Eye (tissue), 1 donor: ENCODE measurements around the gene ADAMTS6.

Experiments
- DNase-seq: peaks from one replicate; pipeline ENCODE4 v3.0.0-alpha.2; 2015

The ADAMTS6 gene

DNA sequence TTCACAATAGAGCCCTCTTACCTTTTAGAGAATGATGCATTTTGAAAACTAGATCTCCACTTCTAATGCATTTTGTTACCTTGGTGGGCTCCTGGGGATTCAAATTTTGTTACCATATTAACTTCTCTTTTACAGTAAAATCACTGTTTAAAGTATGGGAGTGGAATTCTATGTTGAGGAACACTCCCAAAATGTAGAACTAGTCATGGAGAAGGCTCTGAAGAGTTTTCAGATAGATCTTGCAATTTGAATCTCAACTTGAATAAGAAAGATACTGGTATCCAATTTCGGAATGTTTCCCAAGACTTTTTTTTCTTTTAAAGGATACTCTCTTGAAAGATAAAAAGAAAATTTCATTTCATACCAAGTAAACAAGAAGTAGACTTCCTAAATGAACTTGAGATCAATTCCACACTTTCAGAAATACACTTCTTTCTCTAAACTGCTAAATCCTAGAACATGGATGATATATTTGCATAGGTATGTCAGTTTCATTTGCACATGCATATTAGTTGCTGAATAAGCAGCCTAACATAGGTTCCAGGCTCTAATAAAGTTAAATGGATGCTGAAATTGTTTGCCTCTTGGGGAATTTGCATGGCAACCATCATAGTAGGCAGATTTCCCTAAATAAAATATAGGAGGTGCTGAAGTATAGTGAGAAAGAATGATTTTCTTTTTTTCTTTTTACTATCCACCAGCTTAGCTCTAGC, 205.4 kb downstream of the ADAMTS6 start:
- DNase-seq, result no peak

DNA sequence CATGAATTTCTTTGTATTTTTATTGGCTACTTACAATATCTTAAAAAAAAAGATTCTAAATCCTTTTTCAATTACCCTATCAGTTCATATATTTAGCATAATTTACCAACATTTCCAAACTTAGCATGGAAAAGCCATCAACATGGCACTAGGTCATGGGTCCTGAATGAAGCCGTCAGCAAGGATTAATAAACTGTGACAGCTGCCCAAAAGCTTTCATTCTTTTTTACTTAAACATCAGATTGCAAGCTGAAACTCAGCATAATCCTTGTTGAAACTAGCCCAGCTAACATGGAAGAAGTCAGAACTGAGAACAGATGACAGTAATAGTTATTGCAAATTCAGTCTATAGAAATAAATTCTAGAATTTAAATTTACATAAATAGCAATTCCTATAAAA, 209.8 kb downstream of the ADAMTS6 start:
- DNase-seq, result peak; percentile 13

GRCh38 chr5:65268525-65268924, 213.2 kb downstream of the ADAMTS6 start:
- DNase-seq, result peak; percentile 74

DNA sequence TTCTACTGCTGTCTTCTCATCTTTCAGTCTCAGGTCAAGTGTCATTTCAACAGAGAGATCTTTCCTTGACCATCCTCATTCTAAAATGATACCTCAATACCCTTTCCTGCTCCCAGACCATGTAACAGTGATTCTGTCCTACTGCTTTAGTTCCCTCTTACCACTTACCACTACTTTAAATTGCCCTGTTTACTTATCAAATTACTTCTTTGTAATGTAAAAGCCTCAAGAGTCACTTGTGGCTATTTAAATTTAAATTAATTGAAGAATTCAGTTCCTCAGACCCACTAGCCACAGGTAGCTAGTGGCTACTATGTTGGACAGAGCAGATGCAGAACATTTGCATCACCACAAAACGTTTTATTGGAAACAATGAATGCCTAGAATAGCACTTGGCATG, 217.3 kb downstream of the ADAMTS6 start:
- DNase-seq, result no peak

DNA sequence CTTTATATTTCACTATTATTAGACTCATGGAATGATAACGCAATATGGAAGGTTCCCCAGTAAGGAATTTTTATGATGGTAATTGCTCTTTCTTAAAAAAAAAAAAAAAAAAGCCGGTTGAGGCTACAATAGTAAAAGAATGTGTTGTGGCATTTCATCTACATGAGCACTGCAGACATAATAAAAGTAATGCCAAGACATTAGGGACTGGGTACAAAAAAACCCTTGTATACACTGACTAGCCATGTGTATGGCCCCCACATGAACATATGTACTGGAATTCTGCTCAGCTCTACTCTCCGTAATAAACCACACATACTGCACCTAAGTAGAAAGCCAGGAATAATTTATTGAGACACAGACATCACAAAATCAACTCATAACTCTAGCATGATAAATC, 218.4 kb downstream of the ADAMTS6 start:
- peak; percentile 24 for DNase-seq

- peak; percentile 85 for DNase-seq
Measured at GRCh38 chr5:65262649-65263059, 219.1 kb downstream of the ADAMTS6 start.

GRCh38 chr5:65262096-65262495, 219.6 kb downstream of the ADAMTS6 start:
- DNase-seq, result peak; percentile 92

DNA sequence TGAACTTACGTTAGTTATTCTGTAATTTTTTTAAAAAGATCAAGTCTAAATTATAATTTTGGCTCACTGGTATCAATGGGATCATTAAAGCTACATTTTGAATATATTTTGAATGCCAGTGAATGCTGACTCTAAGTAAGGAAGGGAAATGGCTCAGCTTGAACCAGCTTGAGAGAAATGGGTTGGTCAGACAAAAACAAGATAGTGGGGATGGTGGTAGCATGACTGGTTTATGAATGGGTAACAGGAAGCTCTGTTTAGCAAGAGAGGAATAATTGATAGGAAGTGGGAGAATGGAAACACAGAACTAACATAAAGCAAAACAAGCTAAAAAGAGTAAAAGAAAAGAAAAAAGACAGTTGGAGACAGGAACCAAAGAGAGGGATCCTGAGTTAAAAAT, 220.2 kb downstream of the ADAMTS6 start:
- peak; percentile 29 for DNase-seq

DNA sequence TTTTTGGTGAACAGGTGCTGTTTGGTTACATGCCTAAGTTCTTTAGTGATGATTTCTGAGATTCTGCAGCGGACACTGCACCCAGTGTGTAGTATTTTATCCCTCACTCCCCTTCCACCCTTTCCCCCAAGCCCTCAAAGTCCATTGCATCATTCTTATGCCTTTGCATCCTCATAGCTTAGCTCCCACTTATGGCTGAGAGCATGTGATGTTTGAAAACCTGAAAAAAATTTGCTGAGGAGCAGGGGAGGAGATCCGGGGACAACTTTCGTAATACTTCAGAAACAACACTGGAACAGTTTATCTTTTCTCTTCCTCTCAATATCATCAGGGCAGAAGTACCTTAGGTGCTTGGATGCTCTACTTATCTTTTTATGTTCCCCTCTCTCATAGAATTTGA, 226.4 kb downstream of the ADAMTS6 start:
- DNase-seq, result no peak

- no peak for DNase-seq
Measured at GRCh38 chr5:65252977-65253376, 228.7 kb downstream of the ADAMTS6 start.

DNA sequence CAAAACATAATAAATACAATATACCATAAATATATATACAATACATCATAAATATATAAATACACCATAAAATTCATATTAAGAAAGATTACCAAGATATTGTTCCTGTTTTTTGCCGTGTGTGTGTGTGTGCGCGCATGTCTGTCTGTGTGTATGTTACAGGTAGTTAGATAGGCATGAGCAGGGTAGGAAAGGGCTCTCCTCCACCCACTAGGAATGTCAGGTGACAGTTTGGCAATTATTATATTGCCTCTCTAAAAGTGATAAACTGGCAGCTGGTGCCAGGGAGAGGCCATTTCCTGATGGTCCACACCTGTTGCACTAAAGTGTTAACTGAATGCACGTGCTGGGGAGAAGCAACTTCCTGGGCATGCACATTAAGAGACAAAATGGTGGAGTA, 232.8 kb downstream of the ADAMTS6 start:
- no peak for DNase-seq

DNA sequence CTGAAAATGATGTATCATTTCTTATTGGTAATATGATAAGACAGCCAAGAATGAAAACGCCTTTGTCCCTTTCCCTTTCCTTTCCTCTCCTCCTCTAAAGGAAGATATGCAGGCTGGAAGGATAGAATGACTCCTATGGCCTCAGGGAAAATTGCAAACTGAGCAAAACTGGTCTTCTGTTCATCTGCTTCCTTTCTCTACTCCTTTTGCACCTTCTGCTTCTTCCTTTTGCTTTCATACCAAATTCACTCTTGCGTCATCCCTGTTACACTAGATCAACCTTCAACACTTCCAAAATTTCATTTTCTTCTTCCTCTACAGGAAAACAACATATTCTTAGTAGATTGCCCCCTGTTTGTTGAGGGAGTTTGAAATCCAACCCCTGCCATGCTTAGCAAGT, 234.1 kb downstream of the ADAMTS6 start:
- no peak for DNase-seq

DNA sequence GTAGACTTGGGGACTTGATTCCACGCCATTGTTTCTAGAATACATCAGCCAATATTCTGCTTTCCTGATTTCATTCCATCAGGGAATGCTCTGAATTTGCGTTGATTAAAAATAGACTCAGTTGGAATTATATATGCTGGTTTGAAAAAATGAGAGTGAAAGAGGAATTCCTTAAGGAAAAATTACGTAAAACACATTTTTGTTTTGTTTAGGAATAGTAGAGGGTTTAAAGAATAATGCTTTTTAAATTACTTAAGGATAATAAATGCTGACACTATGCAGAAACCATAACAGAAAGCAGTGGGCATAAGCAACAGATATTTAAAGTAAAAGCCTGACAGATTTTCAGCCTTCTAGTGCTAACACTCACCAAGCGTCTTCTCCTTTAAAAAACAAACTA, 235.0 kb downstream of the ADAMTS6 start:
- no peak for DNase-seq

DNA sequence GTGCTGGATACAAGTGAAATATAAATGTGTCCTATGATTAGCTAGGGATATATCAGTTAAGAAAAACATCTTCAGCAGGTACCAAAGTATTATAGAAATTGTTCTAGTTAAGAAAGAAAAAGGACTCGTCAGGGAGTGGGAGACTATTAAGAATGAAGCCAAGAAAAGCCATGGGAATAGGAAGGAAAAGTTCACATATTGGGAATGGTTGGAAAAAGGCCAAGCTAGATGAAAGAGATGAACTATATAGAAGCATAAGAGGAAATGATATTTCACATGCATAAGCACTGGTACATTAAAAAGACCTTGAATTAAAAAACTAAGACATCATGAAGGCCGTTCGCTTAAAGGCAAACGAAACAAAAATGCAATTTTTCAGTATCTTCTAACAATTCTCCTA, 237.7 kb downstream of the ADAMTS6 start:
- DNase-seq, result no peak

DNA sequence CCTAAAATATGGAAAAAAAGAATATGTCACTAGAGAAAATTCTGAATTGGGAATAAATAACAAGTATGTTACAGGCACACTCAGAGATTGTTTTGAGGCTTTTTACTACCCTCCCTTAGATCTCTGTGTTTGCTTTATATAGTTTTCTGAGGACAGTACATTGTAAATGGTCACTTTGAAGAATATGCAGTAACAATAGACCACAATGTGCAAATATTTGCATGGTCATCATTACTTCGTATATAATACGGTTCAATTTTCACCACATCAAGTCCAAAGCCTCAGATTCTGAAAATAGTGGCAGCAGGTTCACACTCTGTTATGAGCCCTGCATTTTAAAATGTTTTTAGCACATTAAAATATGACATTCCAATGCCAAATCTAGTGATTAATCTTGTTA, 238.6 kb downstream of the ADAMTS6 start:
- no peak for DNase-seq

DNA sequence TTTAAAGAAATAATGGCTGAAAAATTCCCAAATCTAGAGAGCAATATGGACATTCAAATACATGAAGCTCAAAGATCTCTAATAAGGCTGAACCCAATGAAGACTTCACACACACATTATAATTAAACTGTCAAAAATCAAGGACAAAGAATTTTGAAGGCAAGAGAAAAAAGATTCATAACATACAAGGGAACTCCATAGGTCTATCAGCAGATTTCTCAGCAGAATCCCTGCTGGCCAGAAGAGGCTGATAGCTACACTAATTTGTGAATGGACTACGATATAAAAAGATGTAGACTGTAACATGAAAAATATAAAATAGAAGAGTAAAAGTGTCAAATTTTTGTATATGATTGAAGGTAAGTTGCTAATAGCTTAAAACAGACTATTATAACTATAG, 251.9 kb downstream of the ADAMTS6 start:
- DNase-seq, result no peak

DNA sequence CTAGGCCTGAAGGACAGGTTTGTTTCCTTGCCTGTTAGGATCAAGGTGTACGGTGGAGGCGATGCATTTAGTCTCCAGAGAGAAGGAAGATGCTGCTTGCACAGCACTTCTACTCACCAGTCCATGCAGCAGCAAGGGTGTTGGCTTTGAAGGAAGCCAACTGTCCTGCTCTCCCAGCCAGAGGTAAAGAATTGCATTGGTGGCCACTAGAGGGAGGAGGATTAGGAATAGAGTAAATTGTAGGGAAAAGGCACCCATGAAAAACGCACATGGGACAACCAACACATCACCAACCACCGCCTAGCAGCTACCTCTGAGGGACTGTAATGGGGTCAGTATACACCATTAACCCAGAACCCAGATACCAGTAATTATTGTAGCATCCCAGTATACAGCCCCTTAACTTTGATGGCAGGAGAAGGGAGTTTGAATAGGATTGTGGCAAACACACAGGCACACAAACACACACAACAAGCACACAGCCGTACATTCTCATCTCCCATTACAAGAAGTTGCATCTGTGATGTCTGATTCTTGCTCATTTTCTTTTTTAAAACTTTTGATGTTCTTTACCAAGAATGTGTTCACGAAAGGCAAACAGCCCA, 267.7 kb downstream of the ADAMTS6 start:
- DNase-seq, result no peak

GRCh38 chr5:65209341-65209740, 272.4 kb downstream of the ADAMTS6 start:
- DNase-seq, result no peak

DNA sequence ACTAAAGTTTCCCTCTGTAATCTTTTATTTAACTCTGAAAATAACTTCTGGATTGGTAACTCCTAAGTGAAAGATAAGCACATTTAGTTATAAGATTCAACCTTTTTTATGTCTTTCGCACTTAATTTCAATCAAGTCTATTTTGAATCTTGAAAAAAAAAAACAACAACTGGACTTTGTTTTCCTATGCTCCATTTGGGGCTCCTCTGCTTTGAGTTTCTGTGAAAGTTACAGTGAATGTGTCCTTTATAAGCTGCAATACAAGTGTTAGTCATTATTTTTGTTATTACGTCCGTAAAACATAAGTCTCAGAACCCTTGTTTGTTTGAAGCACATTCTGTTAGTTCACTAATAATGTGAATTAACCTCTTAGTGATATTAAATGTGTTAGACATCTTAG, 276.8 kb downstream of the ADAMTS6 start:
- no peak for DNase-seq

DNA sequence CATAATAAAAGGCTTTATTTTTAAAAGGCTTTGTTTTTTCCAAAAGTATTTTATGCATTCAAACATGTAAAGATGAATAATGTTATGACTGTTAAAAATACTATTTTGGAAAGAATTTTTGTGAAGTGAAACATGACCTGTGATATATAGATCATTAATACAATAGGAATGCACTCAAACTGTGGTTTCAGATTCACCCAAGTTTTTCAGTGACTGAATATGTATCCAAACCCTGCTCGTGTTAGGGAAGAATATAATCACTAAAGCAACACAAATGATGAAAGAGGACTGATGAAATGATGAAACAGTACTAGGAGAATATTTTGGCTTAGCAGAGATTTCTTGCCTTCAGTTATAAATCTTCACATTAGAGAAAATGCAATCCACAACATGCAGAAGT, 278.0 kb downstream of the ADAMTS6 start:
- DNase-seq, result peak; percentile 4

DNA sequence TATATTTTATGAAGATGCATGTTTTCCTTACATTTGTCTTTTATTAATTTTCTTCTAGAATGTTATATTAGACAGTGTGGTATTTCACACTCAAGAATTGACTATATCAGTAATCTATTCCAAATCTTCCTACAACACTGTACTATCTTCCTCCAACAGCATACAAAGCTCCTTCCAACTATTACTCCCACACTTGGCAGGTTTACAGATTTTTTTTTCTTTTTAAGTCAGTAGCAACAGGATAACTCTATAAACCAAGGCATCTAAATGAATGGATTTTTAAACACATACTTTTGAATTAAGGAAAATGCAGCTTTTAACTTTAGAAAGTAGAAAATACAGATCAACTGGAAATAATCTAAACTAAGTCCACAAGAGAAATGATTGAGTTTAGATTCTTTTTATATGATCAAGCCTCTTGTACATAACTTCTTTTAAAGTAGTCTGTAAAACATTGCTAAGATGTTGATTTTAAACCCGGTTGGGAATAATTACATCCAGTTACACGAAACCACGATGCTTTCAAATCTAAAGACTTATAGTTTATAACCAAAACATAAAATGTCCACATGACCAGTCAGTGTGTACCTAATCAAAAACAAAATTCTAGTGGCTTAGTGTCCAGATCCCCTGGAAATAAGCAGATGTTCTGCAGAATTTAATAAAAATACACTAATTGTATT, 281.6 kb downstream of the ADAMTS6 start:
- DNase-seq, result peak; percentile 8

DNA sequence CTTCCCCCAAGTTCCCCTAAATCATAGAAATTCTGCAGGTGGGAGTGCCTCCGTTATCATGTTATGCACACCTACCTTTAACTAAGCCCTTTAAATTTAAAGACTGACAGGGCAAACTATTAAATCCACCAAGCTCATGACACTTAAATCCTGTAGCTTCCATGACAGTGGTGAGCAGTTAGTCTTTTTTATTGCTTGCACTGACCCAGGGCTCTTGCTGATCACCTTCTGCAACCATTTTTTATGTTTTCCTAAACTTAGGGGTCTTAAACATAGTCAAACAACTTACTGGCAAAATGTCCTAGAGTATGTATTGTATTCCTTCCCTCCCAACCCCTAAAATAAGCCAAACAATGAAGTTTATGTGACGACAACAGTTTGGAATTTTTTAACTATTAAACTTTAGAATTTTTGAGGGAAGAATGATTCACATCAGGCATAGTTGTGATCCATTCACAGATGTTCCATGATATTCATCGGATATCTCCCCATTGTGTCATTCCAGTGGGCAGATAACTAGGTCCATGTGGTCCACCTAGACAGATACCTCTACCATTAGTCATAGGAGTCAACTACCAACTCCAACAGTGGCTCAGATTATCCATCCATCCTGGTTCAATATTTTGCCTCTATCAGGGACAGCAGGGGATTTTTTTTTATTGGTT, 283.1 kb downstream of the ADAMTS6 start:
- DNase-seq, result peak; percentile 32

GRCh38 chr5:65197531-65198455, 283.9 kb downstream of the ADAMTS6 start:
- no peak for DNase-seq
